HG03025 (cell line): ENCODE data around the gene ABCB10.
"Not testable (repeated sequence)": the region's sequence is repeated elsewhere in the genome, so short reads cannot be mapped to it uniquely, and the experiment has no call there.

Experiments used
- ATAC-seq: cut with Tn5 transposase; IDR thresholded peaks from one replicate; pipeline ENCODE4 v1.9.1; 2021; ENCODE audit warnings: mild to moderate bottlenecking, moderate library complexity; ENCODE audit not compliant: unreplicated experiment, low FRiP score

Gene ABCB10

GRCh38 chr1:229480495-229480894, 78.0 kb downstream of the ABCB10 start:
- no peak for ATAC-seq

GRCh38 chr1:229479660-229480399, 78.7 kb downstream of the ABCB10 start:
- peak; percentile 73 for ATAC-seq

- peak; percentile 78 for ATAC-seq
These were observed 79.7 kb downstream of the ABCB10 start for GRCh38 chr1:229478852-229479251.

- not testable (repeated sequence) for ATAC-seq
These were observed 82.6 kb downstream of the ABCB10 start for GRCh38 chr1:229475859-229476258.

- no peak for ATAC-seq
These were observed 84.0 kb downstream of the ABCB10 start for GRCh38 chr1:229474509-229474908.

GRCh38 chr1:229471175-229471574, 87.3 kb downstream of the ABCB10 start:
- ATAC-seq: no peak

GRCh38 chr1:229470406-229471043, 88.0 kb downstream of the ABCB10 start:
- no peak for ATAC-seq

- no peak for ATAC-seq
These were observed 91.6 kb downstream of the ABCB10 start for GRCh38 chr1:229466887-229467286.
